NCI-H510A treated with DMSO at 0.1 percent for 48 hours (cell line): Measurements from ENCODE around the gene SNF8.

Source experiments
- DNase-seq: peaks from one replicate; lab custom pipeline; 2025; lab: John Stamatoyannopoulos, UW

SNF8 gene

GRCh38 chr17:48883171-48883570 is 61.5 kb downstream of the SNF8 start:
- no peak for DNase-seq

GRCh38 chr17:48882272-48882671 is 62.4 kb downstream of the SNF8 start:
- DNase-seq = no peak
